H9 (cell line): ENCODE results near the gene CARHSP1. TPM values are rescaled to one million over a fixed set of nuclear protein-coding genes. Genes with fewer than 3 reads are reported as not detected.

Experiments
- DNase-seq: peaks from one replicate; pipeline ENCODE4 v3.0.0-alpha.2; 2017
- H2AFZ ChIP-seq: one replicate; pipeline ENCODE4 v1.6.1; 2013; ENCODE audit warnings: mild to moderate bottlenecking, low read length, control low read depth, moderate library complexity
- H2AK5ac ChIP-seq: 2 replicates; pipeline ENCODE4 v1.6.1; 2013; ENCODE audit warnings: low read length, control low read depth, mixed read lengths; ENCODE audit not compliant: insufficient read length
- H2BK120ac ChIP-seq: one replicate; pipeline ENCODE4 v1.6.1; 2013; ENCODE audit warnings: low read depth, mild to moderate bottlenecking, low read length, control low read depth, inconsistent platforms; ENCODE audit not compliant: poor library complexity, severe bottlenecking
- H2BK12ac ChIP-seq: 2 replicates; pipeline ENCODE4 v1.6.1; 2013; ENCODE audit warnings: low read length, control low read depth, mixed read lengths, low read depth; ENCODE audit not compliant: insufficient read length
- H2BK15ac ChIP-seq: 2 replicates; pipeline ENCODE4 v1.6.1; 2013; ENCODE audit warnings: low read depth, low read length, control low read depth
- H2BK20ac ChIP-seq: one replicate; pipeline ENCODE4 v1.6.1; 2013; ENCODE audit warnings: low read depth, mild to moderate bottlenecking, low read length, control low read depth, inconsistent platforms; ENCODE audit not compliant: poor library complexity, severe bottlenecking
- H2BK5ac ChIP-seq: 2 replicates; pipeline ENCODE4 v1.6.1; 2013; ENCODE audit warnings: low read length, control low read depth, mixed read lengths; ENCODE audit not compliant: insufficient read length
- H3K14ac ChIP-seq: 2 replicates; pipeline ENCODE4 v1.6.1; 2013; ENCODE audit warnings: low read length, control low read depth; ENCODE audit not compliant: insufficient read depth
- H3K18ac ChIP-seq: 2 replicates; pipeline ENCODE4 v1.6.1; 2013; ENCODE audit warnings: low read depth, mild to moderate bottlenecking, mixed read lengths, low read length, control low read depth; ENCODE audit not compliant: insufficient read length
- H3K23ac ChIP-seq: 2 replicates; pipeline ENCODE4 v1.6.1; 2013; ENCODE audit warnings: low read length, control low read depth, mixed read lengths, low read depth; ENCODE audit not compliant: insufficient read length
- H3K23me2 ChIP-seq: 2 replicates; pipeline ENCODE4 v1.6.1; 2013; ENCODE audit warnings: low read depth, mild to moderate bottlenecking, mixed read lengths, low read length, control low read depth; ENCODE audit not compliant: insufficient read length, poor library complexity, severe bottlenecking
- H3K27ac ChIP-seq: 2 replicates; pipeline ENCODE4 v1.5.1; 2013; ENCODE audit warnings: low read length, control low read depth, mixed read lengths, low read depth; ENCODE audit not compliant: insufficient read length
- H3K27me3 ChIP-seq: 2 replicates; pipeline ENCODE4 v1.6.1; 2013; ENCODE audit warnings: low read length, control low read depth, inconsistent platforms; ENCODE audit not compliant: insufficient read depth
- H3K4ac ChIP-seq: 2 replicates; pipeline ENCODE4 v1.6.1; 2013; ENCODE audit warnings: low read depth, mild to moderate bottlenecking, control low read depth, inconsistent platforms, low read length, moderate library complexity
- H3K4me1 ChIP-seq: 2 replicates; pipeline ENCODE4 v1.6.1; 2013; ENCODE audit warnings: low read length, control low read depth, inconsistent platforms; ENCODE audit not compliant: insufficient read depth
- H3K4me2 ChIP-seq: 2 replicates; pipeline ENCODE4 v1.6.1; 2013; ENCODE audit warnings: low read length, control low read depth, mixed read lengths; ENCODE audit not compliant: insufficient read length, insufficient read depth
- H3K56ac ChIP-seq: 2 replicates; pipeline ENCODE4 v1.6.1; 2013; ENCODE audit warnings: low read depth, mild to moderate bottlenecking, mixed read lengths, low read length, control low read depth; ENCODE audit not compliant: insufficient read length
- H3K79me1 ChIP-seq: 2 replicates; pipeline ENCODE4 v1.6.1; 2013; ENCODE audit warnings: low read depth, mild to moderate bottlenecking, moderate library complexity, low read length, control low read depth, inconsistent platforms; ENCODE audit not compliant: insufficient read depth, poor library complexity, severe bottlenecking
- H3K79me2 ChIP-seq: 2 replicates; pipeline ENCODE4 v1.6.1; 2013; ENCODE audit warnings: low read length, control low read depth, inconsistent platforms; ENCODE audit not compliant: insufficient read depth
- H3K9ac ChIP-seq: 2 replicates; pipeline ENCODE4 v1.6.1; 2013; ENCODE audit warnings: low read length, control low read depth, mixed read lengths; ENCODE audit not compliant: insufficient read length; ENCODE audit errors: extremely low read depth
- H3K9me3 ChIP-seq: one replicate; pipeline ENCODE4 v1.6.1; 2013; ENCODE audit warnings: low read depth, low read length, inconsistent platforms; ENCODE audit not compliant: control insufficient read depth
- H3T11ph ChIP-seq: one replicate; pipeline ENCODE4 v1.6.1; 2013; ENCODE audit warnings: mild to moderate bottlenecking, low read length, control low read depth, inconsistent platforms
- H4K20me1 ChIP-seq: one replicate; pipeline ENCODE4 v1.6.1; 2013; ENCODE audit not compliant: control insufficient read depth, insufficient read length, insufficient read depth
- H4K5ac ChIP-seq: 2 replicates; pipeline ENCODE4 v1.6.1; 2013; ENCODE audit warnings: low read depth, mild to moderate bottlenecking, mixed read lengths, low read length, control low read depth; ENCODE audit not compliant: insufficient read length
- H4K8ac ChIP-seq: replicated peaks from 2 replicates; pipeline ENCODE4 v1.6.1; 2013; ENCODE audit warnings: low read length, control low read depth, mixed read lengths, low read depth; ENCODE audit not compliant: insufficient read length
- H4K91ac ChIP-seq: 2 replicates; pipeline ENCODE4 v1.6.1; 2013; ENCODE audit warnings: low read depth, mild to moderate bottlenecking, moderate library complexity, mixed read lengths, low read length, control low read depth; ENCODE audit not compliant: insufficient read length
- H3K27ac Mint-ChIP-seq, 3 experiments: 2 replicates in 2 of 3; 3 replicates in 1 of 3; pipeline ENCODE4 v1.8.0; 2020 to 2021; ENCODE audit warnings: mixed read lengths in 3 of 3, mild to moderate bottlenecking in 1 of 3, moderate library complexity in 1 of 3
- H3K27me3 Mint-ChIP-seq: 2 replicates; pipeline ENCODE4 v1.8.0; 2021; ENCODE audit warnings: low read depth, mild to moderate bottlenecking, moderate library complexity, mixed read lengths
- H3K36me3 Mint-ChIP-seq, 3 experiments: 2 replicates in 2 of 3; 3 replicates in 1 of 3; pipeline ENCODE4 v1.8.0; 2020 to 2021; ENCODE audit warnings: low read depth in 3 of 3, mixed read lengths in 3 of 3; ENCODE audit not compliant: insufficient read depth in 1 of 3
- H3K4me1 Mint-ChIP-seq, 2 experiments: 2 replicates each; pipeline ENCODE4 v1.8.0; 2020; ENCODE audit warnings: mixed read lengths in 2 of 2
- H3K4me3 Mint-ChIP-seq, 2 experiments: 2 replicates in 1 of 2; 3 replicates in 1 of 2; pipeline ENCODE4 v1.8.0; 2020 to 2021; ENCODE audit warnings: mild to moderate bottlenecking in 2 of 2, mixed read lengths in 2 of 2, moderate library complexity in 1 of 2
- H3K9me3 Mint-ChIP-seq, 2 experiments: 2 replicates in 1 of 2; 3 replicates in 1 of 2; pipeline ENCODE4 v1.8.0; 2020; ENCODE audit warnings: mild to moderate bottlenecking in 2 of 2, mixed read lengths in 2 of 2, moderate library complexity in 1 of 2
- WGBS: extraction: QIAGEN DNeasy Blood & Tissue Kit; methylation state at CpG from one replicate; pipeline ENCODE4 v1.1.7; 2013; ENCODE audit warnings: missing lambda C conversion rate, low lambda C conversion rate, mixed read lengths; ENCODE audit not compliant: insufficient read length; ENCODE audit errors: extremely low coverage; 5-methylcytosine and 5-hydroxymethylcytosine counted together
- total RNA-seq: library from RNA; stranded (reverse); gene quantifications from 2 replicates; pipeline ENCODE4 v1.2.1, GENCODE V29; 2021
- TF ChIP-seq, protein P1 (sequence below): fragments of 200-600 bp; sonication (generic); conservative IDR thresholded peaks from 3 replicates; pipeline ENCODE4 v1.8.0; 2021; ENCODE audit warnings: antibody characterized with exemption, mild to moderate bottlenecking

CARHSP1 gene
- total RNA-seq, 1 experiment from 2014 or later: 194 TPM

- H4K20me1 ChIP-seq: peaks cover 4% of the 10 kb centered on the region
- H3K27ac ChIP-seq: no peak overlapping the region
Observed at GRCh38 chr16:8889893-8890548, 21.2 kb upstream of the CARHSP1 start.

More at GRCh38 chr16:8889893-8890548, 21.2 kb upstream of the CARHSP1 start:
- H3K4ac ChIP-seq: no peak overlapping the region
- H3K56ac ChIP-seq: no peak overlapping the region
- Mint-ChIP-seq H3K4me1 (peaks cover 22 to 24% of the 10 kb centered on the region in 2 experiments), H3K27me3 (peaks cover 4% of the 10 kb centered on the region), H3K27ac (no peak overlapping the region; a peak in 1 of 7 replicates), H3K36me3 (peaks cover 44 to 69% (median 56%) of the 10 kb centered on the region in 3 experiments; a peak in 6 of 7 replicates), H3K4me3 (no peak overlapping the region), H3K9me3 (no peaks in the 10 kb centered on the region)
- no peak overlapping the region for H4K5ac ChIP-seq
- DNase-seq: no peak
- H2AFZ ChIP-seq: no peak overlapping the region
- no peaks in the 10 kb centered on the region for H3K79me2 ChIP-seq
- no peak overlapping the region for H3K4me2 ChIP-seq
- H3K23ac ChIP-seq: no peak overlapping the region
- no peak overlapping the region for H2BK15ac ChIP-seq
- H3K14ac ChIP-seq: no peak overlapping the region
- H3T11ph ChIP-seq: no peak overlapping the region
- H2BK20ac ChIP-seq: no peak overlapping the region
- no peak overlapping the region for H4K91ac ChIP-seq
- no peak overlapping the region for H2AK5ac ChIP-seq
- no peak overlapping the region for H2BK120ac ChIP-seq
- H3K4me1 ChIP-seq: no peaks in the 10 kb centered on the region; the same call in 1 of the 2 replicates
- no peaks in the 10 kb centered on the region for H3K9me3 ChIP-seq
- H2BK12ac ChIP-seq: no peak overlapping the region
- no peaks in the 10 kb centered on the region for H3K27me3 ChIP-seq
- H3K18ac ChIP-seq: no peak overlapping the region
- H3K23me2 ChIP-seq: no peaks in the 10 kb centered on the region
- no peak overlapping the region for H4K8ac ChIP-seq
- no peak overlapping the region for H2BK5ac ChIP-seq
- WGBS: no CpG with 5 or more reads among the region's 14 CpGs
- TF ChIP-seq, protein P1, sequence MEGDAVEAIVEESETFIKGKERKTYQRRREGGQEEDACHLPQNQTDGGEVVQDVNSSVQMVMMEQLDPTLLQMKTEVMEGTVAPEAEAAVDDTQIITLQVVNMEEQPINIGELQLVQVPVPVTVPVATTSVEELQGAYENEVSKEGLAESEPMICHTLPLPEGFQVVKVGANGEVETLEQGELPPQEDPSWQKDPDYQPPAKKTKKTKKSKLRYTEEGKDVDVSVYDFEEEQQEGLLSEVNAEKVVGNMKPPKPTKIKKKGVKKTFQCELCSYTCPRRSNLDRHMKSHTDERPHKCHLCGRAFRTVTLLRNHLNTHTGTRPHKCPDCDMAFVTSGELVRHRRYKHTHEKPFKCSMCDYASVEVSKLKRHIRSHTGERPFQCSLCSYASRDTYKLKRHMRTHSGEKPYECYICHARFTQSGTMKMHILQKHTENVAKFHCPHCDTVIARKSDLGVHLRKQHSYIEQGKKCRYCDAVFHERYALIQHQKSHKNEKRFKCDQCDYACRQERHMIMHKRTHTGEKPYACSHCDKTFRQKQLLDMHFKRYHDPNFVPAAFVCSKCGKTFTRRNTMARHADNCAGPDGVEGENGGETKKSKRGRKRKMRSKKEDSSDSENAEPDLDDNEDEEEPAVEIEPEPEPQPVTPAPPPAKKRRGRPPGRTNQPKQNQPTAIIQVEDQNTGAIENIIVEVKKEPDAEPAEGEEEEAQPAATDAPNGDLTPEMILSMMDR: no peak
- H3K79me1 ChIP-seq: no peaks in the 10 kb centered on the region
- no peak overlapping the region for H3K9ac ChIP-seq
